Globus pallidus (tissue), 1 donor: ENCODE results near the gene LRRC72.

Source experiments
- DNase-seq: peaks from one replicate; pipeline ENCODE4 v3.0.0-alpha.2; 2015; ENCODE audit warnings: low spot score

Gene LRRC72

GRCh38 chr7:16630654-16631053, 104.0 kb downstream of the LRRC72 start:
- DNase-seq = no peak
